OCI-LY7 (cell line): ENCODE results near the gene PEPD. TPM values are rescaled to one million over a fixed set of nuclear protein-coding genes. Genes with fewer than 3 reads are reported as not detected.

Experiments used
- BruUV-seq: library from RNA; stranded (reverse); fragments of 400-500 nt; replicated peaks from 2 replicates; lab custom pipeline; 2021; lab: Mats Ljungman, UMichigan
- CTCF ChIA-PET: fragments of 300-600 bp; sonication (Branson Sonifier 250); formaldehyde crosslinking; loops from one replicate; lab custom pipeline; 2022; ENCODE audit warnings: antibody characterized with exemption; ENCODE audit not compliant: unreplicated experiment; lab: Charles Lee
- POLR2A ChIA-PET: fragments of 300-600 bp; sonication (Branson Sonifier 250); formaldehyde crosslinking; loops from one replicate; lab custom pipeline; 2022; ENCODE audit warnings: antibody characterized with exemption; lab: Charles Lee
- DNase-seq: peaks from one replicate; pipeline ENCODE4 v3.0.0-alpha.2; 2015; ENCODE audit warnings: low spot score
- H2AFZ ChIP-seq: fragments of 200-600 bp; sonication (generic), shearing (Covaris generic); 2 replicates; pipeline ENCODE4 v1.6.1; 2014; ENCODE audit warnings: mild to moderate bottlenecking, antibody characterized with exemption, low read length, moderate library complexity
- H3K27ac ChIP-seq: fragments of 200-600 bp; sonication (generic); 2 replicates; pipeline ENCODE4 v1.5.1; 2014; ENCODE audit warnings: mixed run types, low read depth, mild to moderate bottlenecking, moderate library complexity, low read length, inconsistent platforms; ENCODE audit not compliant: poor library complexity, severe bottlenecking
- H3K36me3 ChIP-seq: fragments of 200-600 bp; sonication (generic); 2 replicates; pipeline ENCODE4 v1.6.1; 2014; ENCODE audit warnings: mild to moderate bottlenecking, antibody characterized with exemption, low read length, moderate library complexity, mixed read lengths; ENCODE audit not compliant: insufficient read depth
- H3K4me1 ChIP-seq: fragments of 200-600 bp; sonication (generic); 2 replicates; pipeline ENCODE4 v1.5.1; 2014; ENCODE audit warnings: mild to moderate bottlenecking, low read length; ENCODE audit not compliant: insufficient read depth, poor library complexity, severe bottlenecking
- H3K4me2 ChIP-seq: fragments of 200-600 bp; sonication (generic); 2 replicates; pipeline ENCODE4 v1.6.1; 2014; ENCODE audit warnings: mild to moderate bottlenecking, low read length
- H3K4me3 ChIP-seq: fragments of 200-600 bp; sonication (generic); 2 replicates; pipeline ENCODE4 v1.5.1; 2014; ENCODE audit warnings: mild to moderate bottlenecking, low read depth, low read length; ENCODE audit not compliant: poor library complexity, severe bottlenecking
- H3K79me2 ChIP-seq: fragments of 200-600 bp; sonication (generic); 2 replicates; pipeline ENCODE4 v1.6.1; 2016; ENCODE audit warnings: low read depth, mild to moderate bottlenecking, low read length, moderate library complexity, mixed read lengths; ENCODE audit not compliant: insufficient read depth
- H3K9me2 ChIP-seq: fragments of 200-600 bp; sonication (generic); 2 replicates; pipeline ENCODE4 v1.6.1; 2016; ENCODE audit warnings: mild to moderate bottlenecking, low read length, mixed read lengths; ENCODE audit not compliant: insufficient read depth
- H3K9me3 ChIP-seq: fragments of 200-600 bp; sonication (generic); 2 replicates; pipeline ENCODE4 v1.6.1; 2014; ENCODE audit warnings: mild to moderate bottlenecking, mixed run types, low read length, mixed read lengths
- H4K20me1 ChIP-seq: fragments of 200-600 bp; sonication (generic); 2 replicates; pipeline ENCODE4 v1.6.1; 2014; ENCODE audit warnings: mild to moderate bottlenecking, antibody characterized with exemption, low read length, moderate library complexity, mixed read lengths; ENCODE audit not compliant: insufficient read depth
- CTCF ChIP-seq: fragments of 200-600 bp; sonication (generic); conservative IDR thresholded peaks from 2 replicates; pipeline ENCODE4 v1.5.1; 2014; ENCODE audit warnings: mild to moderate bottlenecking, antibody characterized with exemption, low read length, moderate library complexity, mixed read lengths
- EZH2phosphoT487 ChIP-seq: fragments of 200-600 bp; sonication (generic); IDR thresholded peaks from 2 replicates; pipeline ENCODE4 v1.6.1; 2018; ENCODE audit warnings: low read depth, borderline replicate concordance, mild to moderate bottlenecking, mixed run types, antibody characterized with exemption, low read length, moderate library complexity, mixed read lengths
- intact Hi-C: fragments of 100-400 bp; cut with micrococcal nuclease; formaldehyde crosslinking; loops from one replicate; pipeline ENCODE4 v1.10.0; 2022; ENCODE audit not compliant: unreplicated experiment
- total RNA-seq, 2 experiments: library from RNA; depleted of rRNA in 1 of 2; stranded (reverse); fragments of >200 nt in 1 of 2; shearing (Covaris generic) in 1 of 2; gene quantifications; 2 replicates each; pipeline ENCODE4 v1.2.3, GENCODE V29; 2014 to 2022

Gene PEPD
- total RNA-seq, 2 experiments from 2014 or later: 24.4 to 29.7 TPM

DNA sequence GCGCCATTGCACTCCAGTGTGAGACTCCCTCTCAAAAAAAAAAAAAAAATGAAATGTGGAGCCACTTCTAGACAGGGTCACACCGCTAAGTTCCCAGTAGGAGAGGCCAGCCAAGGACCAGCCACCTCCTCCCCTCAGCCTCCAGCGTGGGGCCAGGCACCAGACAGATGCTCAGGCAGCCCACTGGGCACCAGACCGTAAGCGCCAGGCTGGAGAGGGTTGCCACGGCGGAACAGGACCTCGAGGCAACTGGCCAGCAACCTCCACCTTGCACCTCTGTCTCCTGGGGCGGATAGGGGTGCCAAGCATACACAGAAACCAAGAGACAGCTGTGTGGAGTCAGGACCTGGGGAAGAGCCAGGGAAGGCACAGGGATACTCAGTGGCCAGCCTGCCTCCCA, 3.7 kb downstream of the PEPD start:
- TF ChIP-seq CTCF (no peak), EZH2phosphoT487 (no peak)
- no peak overlapping the region for H2AFZ ChIP-seq
- H3K4me2 ChIP-seq: no peak overlapping the region
- no peak overlapping the region for H3K27ac ChIP-seq
- no peaks in the 10 kb centered on the region for H3K9me2 ChIP-seq
- DNase-seq: no peak
- intact Hi-C loops: no loop called here
- no peaks in the 10 kb centered on the region for H3K36me3 ChIP-seq
- peaks cover 15% of the 10 kb centered on the region for H3K4me1 ChIP-seq
- no peaks in the 10 kb centered on the region; the same call in 1 of the 2 replicates for H4K20me1 ChIP-seq
- H3K9me3 ChIP-seq: no peaks in the 10 kb centered on the region
- H3K4me3 ChIP-seq: no peak overlapping the region
- no peaks in the 10 kb centered on the region for H3K79me2 ChIP-seq
- POLR2A ChIA-PET: no interaction called here
- no TSS peak for BruUV-seq
- CTCF ChIA-PET: no interaction called here

DNA sequence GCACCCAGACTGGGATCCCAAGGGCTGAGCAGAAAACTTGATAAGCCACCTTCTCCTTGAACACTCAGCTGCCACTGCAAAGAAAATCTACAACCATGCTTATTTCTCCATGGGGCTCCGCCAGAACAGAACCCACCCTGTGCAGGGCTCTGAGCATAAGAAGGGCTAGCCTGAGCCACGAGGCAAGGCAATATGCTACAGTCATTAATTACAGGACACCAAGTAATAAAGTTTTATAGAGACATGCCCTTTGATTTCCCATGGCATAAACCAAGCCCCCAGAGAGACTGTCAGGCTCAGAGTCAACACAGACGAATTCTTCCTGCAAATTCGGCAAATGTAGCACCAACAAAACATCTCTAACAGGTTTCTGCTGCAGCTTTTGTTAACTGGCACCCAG, 5.7 kb downstream of the PEPD start:
- Histone ChIP-seq H3K79me2 (no peaks in the 10 kb centered on the region), H3K4me2 (no peak overlapping the region), H3K9me3 (no peaks in the 10 kb centered on the region), H2AFZ (no peak overlapping the region), H3K4me1 (peaks cover 5% of the 10 kb centered on the region), H4K20me1 (no peaks in the 10 kb centered on the region; the same call in 1 of the 2 replicates), H3K36me3 (no peaks in the 10 kb centered on the region), H3K9me2 (no peaks in the 10 kb centered on the region), H3K4me3 (no peak overlapping the region), H3K27ac (no peak overlapping the region)
- no peak for TF ChIP-seq CTCF
- ChIA-PET POLR2A (no interaction called here), CTCF (no interaction called here)
- no peak for DNase-seq
- BruUV-seq: no TSS peak
- intact Hi-C loops: no loop called here

- DNase-seq: no peak
- Histone ChIP-seq H3K4me2 (no peak overlapping the region), H3K9me3 (no peaks in the 10 kb centered on the region), H3K79me2 (no peaks in the 10 kb centered on the region), H3K36me3 (no peaks in the 10 kb centered on the region), H3K9me2 (no peaks in the 10 kb centered on the region), H4K20me1 (no peaks in the 10 kb centered on the region; the same call in 1 of the 2 replicates), H3K4me1 (no peaks in the 10 kb centered on the region), H2AFZ (no peak overlapping the region), H3K27ac (no peak overlapping the region), H3K4me3 (no peak overlapping the region)
- TF ChIP-seq EZH2phosphoT487 (no peak), CTCF (no peak)
- no TSS peak for BruUV-seq
- ChIA-PET CTCF (no interaction called here), POLR2A (no interaction called here)
- intact Hi-C loops: no loop called here
Measured at GRCh38 chr19:33514885-33515551, 6.6 kb downstream of the PEPD start.
